Gastrocnemius medialis (tissue), 4 donors: ENCODE measurements around the gene ELL2.

Experiments
- POLR2A ChIP-seq, 2 donors: fragments of 450-650 bp; IDR thresholded peaks; one replicate each; pipeline ENCODE4 v1.6.1; 2017; ENCODE audit warnings: antibody characterized with exemption in 2 of 2, mild to moderate bottlenecking in 2 of 2, moderate library complexity in 2 of 2
- TF ChIP-seq, protein P1 (sequence below), 5 experiments: fragments of 450-650 bp in 3 of 5; fragments of 200-600 bp in 2 of 5; sonication (generic) in 2 of 5; IDR thresholded peaks in 4 of 5; conservative IDR thresholded peaks in 1 of 5; 1 replicate in 4 of 5; 2 replicates in 1 of 5; pipeline ENCODE4 v1.5.1; 2016 to 2019; ENCODE audit warnings: antibody characterized with exemption in 5 of 5, mild to moderate bottlenecking in 3 of 5, moderate library complexity in 3 of 5

DNA sequence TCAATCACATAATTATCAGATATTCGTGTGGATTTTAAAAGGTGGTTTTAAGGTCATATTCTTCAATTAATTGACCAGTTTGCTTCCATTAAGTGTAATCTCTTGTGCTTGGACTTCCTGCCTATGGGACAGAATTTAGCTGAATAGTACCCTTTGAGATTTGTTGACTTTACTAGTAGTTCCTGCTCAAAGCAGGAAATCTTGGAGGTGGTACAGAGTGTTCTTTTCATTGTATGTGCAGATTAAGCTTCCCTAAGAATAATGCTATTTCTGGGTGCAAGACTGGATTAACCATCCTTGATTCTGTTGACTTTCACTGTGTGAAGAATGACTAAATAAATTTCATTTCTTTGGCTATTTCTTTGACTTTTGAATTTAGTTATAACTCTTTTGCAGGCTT is 45.4 kb upstream of the ELL2 start:
- TF ChIP-seq, protein P1, sequence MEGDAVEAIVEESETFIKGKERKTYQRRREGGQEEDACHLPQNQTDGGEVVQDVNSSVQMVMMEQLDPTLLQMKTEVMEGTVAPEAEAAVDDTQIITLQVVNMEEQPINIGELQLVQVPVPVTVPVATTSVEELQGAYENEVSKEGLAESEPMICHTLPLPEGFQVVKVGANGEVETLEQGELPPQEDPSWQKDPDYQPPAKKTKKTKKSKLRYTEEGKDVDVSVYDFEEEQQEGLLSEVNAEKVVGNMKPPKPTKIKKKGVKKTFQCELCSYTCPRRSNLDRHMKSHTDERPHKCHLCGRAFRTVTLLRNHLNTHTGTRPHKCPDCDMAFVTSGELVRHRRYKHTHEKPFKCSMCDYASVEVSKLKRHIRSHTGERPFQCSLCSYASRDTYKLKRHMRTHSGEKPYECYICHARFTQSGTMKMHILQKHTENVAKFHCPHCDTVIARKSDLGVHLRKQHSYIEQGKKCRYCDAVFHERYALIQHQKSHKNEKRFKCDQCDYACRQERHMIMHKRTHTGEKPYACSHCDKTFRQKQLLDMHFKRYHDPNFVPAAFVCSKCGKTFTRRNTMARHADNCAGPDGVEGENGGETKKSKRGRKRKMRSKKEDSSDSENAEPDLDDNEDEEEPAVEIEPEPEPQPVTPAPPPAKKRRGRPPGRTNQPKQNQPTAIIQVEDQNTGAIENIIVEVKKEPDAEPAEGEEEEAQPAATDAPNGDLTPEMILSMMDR (IDR thresholded peaks at IDR 0.05 in 4 of 5, conservative IDR thresholded peaks at IDR 0.05 in 1 of 5) = no peak
- TF ChIP-seq POLR2A (IDR thresholded peaks at IDR 0.05) = no peak
